ENCODE results near the gene SMARCC2. TPM values are rescaled to one million over a fixed set of nuclear protein-coding genes. Genes with fewer than 3 reads are reported as not detected.

Gene SMARCC2
- total RNA-seq, 1 experiment from 2014 or later: 99.7 TPM

- Histone ChIP-seq H3K9me3 (ENCODE audit: control insufficient read depth in 1 of 2, insufficient read depth in 1 of 2, low read depth in 1 of 2, low read length in 2 of 2) (no peaks in the 10 kb centered on the region), H3K4me3 (replicated peaks in 1 of 2; ENCODE audit: low read depth in 1 of 2, low read length in 2 of 2) (no peak overlapping the region), H2AFZ (ENCODE audit: low read depth, low read length, poor library complexity, severe bottlenecking) (no peak overlapping the region), H3K27ac (ENCODE audit: low read depth, low read length) (no peak overlapping the region), H3K9me2 (ENCODE audit: insufficient read depth) (no peaks in the 10 kb centered on the region), H3K36me3 (ENCODE audit: control insufficient read depth in 1 of 2, insufficient read depth in 2 of 2, low read length in 2 of 2) (no peaks in the 10 kb centered on the region), H3K79me2 (ENCODE audit: insufficient read depth, low read length) (no peaks in the 10 kb centered on the region), H3K27me3 (ENCODE audit: insufficient read depth, low read length) (no peaks in the 10 kb centered on the region), H3K9ac (ENCODE audit: low read length) (no peak overlapping the region), H3K4me1 (ENCODE audit: control insufficient read depth in 1 of 2, insufficient read depth in 2 of 2, low read length in 2 of 2) (no peaks in the 10 kb centered on the region), H4K20me1 (ENCODE audit: insufficient read depth) (no peaks in the 10 kb centered on the region), H3K4me2 (ENCODE audit: low read length) (no peak overlapping the region)
- ChIA-PET POLR2A (no interaction called here), RAD21 (ENCODE audit: low non-redundant PET in 1 of 2, low total read pairs in 2 of 2, uncharacterized antibody in 2 of 2, unreplicated experiment in 2 of 2) (no interaction called here), CTCF (no interaction called here)
- DNase-seq (ENCODE audit: low read depth, low spot score) (no peak), ATAC-seq (no peak)
- no peak for TF ChIP-seq YY1 (IDR thresholded peaks at IDR 0.05; ENCODE audit: extremely low read depth, insufficient replicate concordance, low read depth, low read length)
- no peak for TF ChIP-seq RAD21 (IDR thresholded peaks at IDR 0.05; ENCODE audit: low read depth)
- no peak for TF ChIP-seq ATF3 (IDR thresholded peaks at IDR 0.05)
- TF ChIP-seq REST (IDR thresholded peaks at IDR 0.05; ENCODE audit: low read depth): no peak
- no peak for TF ChIP-seq ZBTB33 (IDR thresholded peaks at IDR 0.05; ENCODE audit: extremely low read depth, insufficient replicate concordance, low read length)
- no peak for TF ChIP-seq CTCF (IDR thresholded peaks at IDR 0.05 in 2 of 3, conservative IDR thresholded peaks at IDR 0.05 in 1 of 3; ENCODE audit: borderline replicate concordance in 1 of 3, insufficient read depth in 1 of 3, low read depth in 2 of 3, low read length in 2 of 3)
- TF ChIP-seq CEBPB (IDR thresholded peaks at IDR 0.05; ENCODE audit: low read depth): no peak
- TF ChIP-seq EGR1 (IDR thresholded peaks at IDR 0.05; ENCODE audit: low read depth): no peak
- TF ChIP-seq SRF (IDR thresholded peaks at IDR 0.05; ENCODE audit: low read depth): no peak
- no peak for TF ChIP-seq EZH2 (IDR thresholded peaks at IDR 0.05)
- no peak for TF ChIP-seq ZNF274 (IDR thresholded peaks at IDR 0.05; ENCODE audit: low read depth, low read length)
- TF ChIP-seq CBX3 (IDR thresholded peaks at IDR 0.05; ENCODE audit: low read depth): no peak
- no peak for TF ChIP-seq MAX (IDR thresholded peaks at IDR 0.05)
- TF ChIP-seq SP1 (IDR thresholded peaks at IDR 0.05; ENCODE audit: low read depth): no peak
- BruUV-seq (replicated peaks): no TSS peak
- intact Hi-C loops (cut with micrococcal nuclease): no loop called here
Measured at GRCh38 chr12:56198836-56199235, 9.6 kb upstream of the SMARCC2 start.
